Endometrial microvascular endothelial cells (primary cell): ENCODE data around the gene PCDHGB5. TPM values are rescaled to one million over a fixed set of nuclear protein-coding genes. Genes with fewer than 3 reads are reported as not detected.
"Not testable (repeated sequence)": the region's sequence is repeated elsewhere in the genome, so short reads cannot be mapped to it uniquely, and the experiment has no call there.

ENCODE experiments used
- in situ Hi-C: cut with HindIII; loops from 2 replicates; pipeline ENCODE4 v1.10.0; 2017; ENCODE audit warnings: low sequenced_read_pairs, low pct_unique_long_range_greater_than_20kb; ENCODE audit errors: inconsistent ontology term
- total RNA-seq: library from RNA; depleted of rRNA; stranded (reverse); fragments of >200 nt; gene quantifications from one replicate; pipeline ENCODE4 v1.2.3, GENCODE V29; 2015; ENCODE audit errors: inconsistent ontology term

PCDHGB5 gene
- total RNA-seq = 3.7 TPM

- in situ Hi-C loops = not testable (repeated sequence)
These were observed at the start of gene PCDHGB5 for GRCh38 chr5:141397756-141398551. TSS of gene PCDHGB5 (plus strand) at chr5:141397947. CDS start at chr5:141398128, 181 bp downstream.

GRCh38 chr5:141349917-141350619 lies 47.7 kb upstream of the PCDHGB5 start, which contains the start of gene PCDHGB1:
TSS of gene PCDHGB1 (plus strand) at chr5:141350099. CDS start at chr5:141350261, 162 bp downstream.
- in situ Hi-C loops = no loop called here

GRCh38 chr5:141351591-141351990 lies 46.2 kb upstream of the PCDHGB5 start:
- in situ Hi-C loops = no loop called here

- in situ Hi-C loops = no loop called here
These were observed 42.8 kb upstream of the PCDHGB5 start, which contains the start of gene PCDHGA4 for GRCh38 chr5:141354900-141355469. TSS of gene PCDHGA4 (plus strand) at chr5:141355021. CDS start at chr5:141355108, 87 bp downstream.

- in situ Hi-C loops = no loop called here
These were observed 42.1 kb upstream of the PCDHGB5 start for GRCh38 chr5:141355641-141356040.

- in situ Hi-C loops = no loop called here
These were observed 41.6 kb upstream of the PCDHGB5 start for GRCh38 chr5:141356133-141356532.

- in situ Hi-C loops = no loop called here
These were observed 40.8 kb upstream of the PCDHGB5 start for GRCh38 chr5:141356950-141357349.

- in situ Hi-C loops = no loop called here
These were observed 37.8 kb upstream of the PCDHGB5 start, which contains the start of gene PCDHGB2 for GRCh38 chr5:141359790-141360426. TSS of gene PCDHGB2 (plus strand) at chr5:141359994. CDS start at chr5:141360136, 142 bp downstream.

- in situ Hi-C loops = no loop called here
These were observed 37.1 kb upstream of the PCDHGB5 start for GRCh38 chr5:141360685-141361084.

- in situ Hi-C loops = no loop called here
These were observed 35.0 kb upstream of the PCDHGB5 start for GRCh38 chr5:141362719-141363118.

- in situ Hi-C loops = no loop called here
These were observed 33.6 kb upstream of the PCDHGB5 start, which contains the start of gene PCDHGA5 for GRCh38 chr5:141363952-141364660. TSS of gene PCDHGA5 (plus strand) at chr5:141364162. CDS start at chr5:141364331, 169 bp downstream.

GRCh38 chr5:141366016-141366896 lies 31.5 kb upstream of the PCDHGB5 start:
- in situ Hi-C loops = no loop called here

- in situ Hi-C loops = no loop called here
These were observed 27.5 kb upstream of the PCDHGB5 start, which contains the start of gene PCDHGB3 for GRCh38 chr5:141369994-141370848. TSS of gene PCDHGB3 (plus strand) at chr5:141370242. CDS start at chr5:141370395, 153 bp downstream.

GRCh38 chr5:141371572-141372475 lies 25.9 kb upstream of the PCDHGB5 start:
- in situ Hi-C loops = no loop called here

- in situ Hi-C loops = no loop called here
These were observed 24.0 kb upstream of the PCDHGB5 start, which contains the start of gene PCDHGA6 for GRCh38 chr5:141373673-141374317. TSS of gene PCDHGA6 (plus strand) at chr5:141373891. CDS start at chr5:141374084, 193 bp downstream.
